ENCODE measurements around the gene NAGLU. TPM values are rescaled to one million over a fixed set of nuclear protein-coding genes. Genes with fewer than 3 reads are reported as not detected.

The NAGLU gene
- total and polyA plus RNA-seq, 2 of the 13 experiments (the other 11 are each of a cell fraction or from before 2014, with no cell fraction given), result 28.2 to 40.1 TPM

DNA sequence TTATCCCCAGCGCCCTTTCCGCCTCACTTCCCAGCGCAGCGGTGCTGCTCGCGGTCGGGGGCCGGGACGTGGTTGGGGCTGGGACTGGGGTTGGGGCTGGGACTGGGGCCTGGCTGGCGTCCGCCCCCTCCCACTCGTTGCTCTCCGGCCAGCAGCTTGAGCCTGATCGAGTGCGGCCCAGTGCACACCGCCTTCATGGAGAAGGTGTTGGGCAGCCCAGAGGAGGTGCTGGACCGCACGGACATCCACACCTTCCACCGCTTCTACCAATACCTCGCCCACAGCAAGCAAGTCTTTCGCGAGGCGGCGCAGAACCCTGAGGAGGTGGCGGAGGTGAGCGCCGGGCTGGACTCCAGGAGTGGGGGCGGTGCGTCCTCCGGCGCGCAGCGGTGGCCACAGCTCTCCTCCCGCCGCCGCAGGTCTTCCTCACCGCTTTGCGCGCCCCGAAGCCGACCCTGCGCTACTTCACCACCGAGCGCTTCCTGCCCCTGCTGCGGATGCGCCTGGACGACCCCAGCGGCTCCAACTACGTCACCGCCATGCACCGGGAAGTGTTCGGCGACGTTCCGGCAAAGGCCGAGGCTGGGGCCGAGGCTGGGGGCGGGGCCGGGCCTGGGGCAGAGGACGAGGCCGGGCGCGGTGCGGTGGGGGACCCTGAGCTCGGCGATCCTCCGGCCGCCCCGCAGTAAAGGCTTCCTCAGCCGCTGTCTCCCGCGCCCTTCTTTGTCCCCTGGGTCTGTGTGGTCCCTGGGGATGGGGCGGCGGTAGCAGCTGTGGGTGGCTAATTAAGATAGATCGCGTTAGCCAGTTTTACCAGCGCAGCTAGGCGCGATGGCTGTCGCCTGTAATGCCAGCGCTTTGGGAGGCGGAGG lies 18.4 kb downstream of the NAGLU start (continued):
- TF ChIP-seq, protein P1, sequence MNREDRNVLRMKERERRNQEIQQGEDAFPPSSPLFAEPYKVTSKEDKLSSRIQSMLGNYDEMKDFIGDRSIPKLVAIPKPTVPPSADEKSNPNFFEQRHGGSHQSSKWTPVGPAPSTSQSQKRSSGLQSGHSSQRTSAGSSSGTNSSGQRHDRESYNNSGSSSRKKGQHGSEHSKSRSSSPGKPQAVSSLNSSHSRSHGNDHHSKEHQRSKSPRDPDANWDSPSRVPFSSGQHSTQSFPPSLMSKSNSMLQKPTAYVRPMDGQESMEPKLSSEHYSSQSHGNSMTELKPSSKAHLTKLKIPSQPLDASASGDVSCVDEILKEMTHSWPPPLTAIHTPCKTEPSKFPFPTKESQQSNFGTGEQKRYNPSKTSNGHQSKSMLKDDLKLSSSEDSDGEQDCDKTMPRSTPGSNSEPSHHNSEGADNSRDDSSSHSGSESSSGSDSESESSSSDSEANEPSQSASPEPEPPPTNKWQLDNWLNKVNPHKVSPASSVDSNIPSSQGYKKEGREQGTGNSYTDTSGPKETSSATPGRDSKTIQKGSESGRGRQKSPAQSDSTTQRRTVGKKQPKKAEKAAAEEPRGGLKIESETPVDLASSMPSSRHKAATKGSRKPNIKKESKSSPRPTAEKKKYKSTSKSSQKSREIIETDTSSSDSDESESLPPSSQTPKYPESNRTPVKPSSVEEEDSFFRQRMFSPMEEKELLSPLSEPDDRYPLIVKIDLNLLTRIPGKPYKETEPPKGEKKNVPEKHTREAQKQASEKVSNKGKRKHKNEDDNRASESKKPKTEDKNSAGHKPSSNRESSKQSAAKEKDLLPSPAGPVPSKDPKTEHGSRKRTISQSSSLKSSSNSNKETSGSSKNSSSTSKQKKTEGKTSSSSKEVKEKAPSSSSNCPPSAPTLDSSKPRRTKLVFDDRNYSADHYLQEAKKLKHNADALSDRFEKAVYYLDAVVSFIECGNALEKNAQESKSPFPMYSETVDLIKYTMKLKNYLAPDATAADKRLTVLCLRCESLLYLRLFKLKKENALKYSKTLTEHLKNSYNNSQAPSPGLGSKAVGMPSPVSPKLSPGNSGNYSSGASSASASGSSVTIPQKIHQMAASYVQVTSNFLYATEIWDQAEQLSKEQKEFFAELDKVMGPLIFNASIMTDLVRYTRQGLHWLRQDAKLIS (CRISPR knock-in tag; IDR thresholded peaks at IDR 0.05), result 0 out of 2 replicates have a peak, but pooled peaks have one; percentile 73
- TF ChIP-seq RBM22 (optimal IDR thresholded peaks at IDR 0.05; ENCODE audit: low read length), result peak; percentile 56
- TF ChIP-seq NCOA5 (CRISPR knock-in tag; IDR thresholded peaks at IDR 0.05), result no peak
- TF ChIP-seq, protein P2, sequence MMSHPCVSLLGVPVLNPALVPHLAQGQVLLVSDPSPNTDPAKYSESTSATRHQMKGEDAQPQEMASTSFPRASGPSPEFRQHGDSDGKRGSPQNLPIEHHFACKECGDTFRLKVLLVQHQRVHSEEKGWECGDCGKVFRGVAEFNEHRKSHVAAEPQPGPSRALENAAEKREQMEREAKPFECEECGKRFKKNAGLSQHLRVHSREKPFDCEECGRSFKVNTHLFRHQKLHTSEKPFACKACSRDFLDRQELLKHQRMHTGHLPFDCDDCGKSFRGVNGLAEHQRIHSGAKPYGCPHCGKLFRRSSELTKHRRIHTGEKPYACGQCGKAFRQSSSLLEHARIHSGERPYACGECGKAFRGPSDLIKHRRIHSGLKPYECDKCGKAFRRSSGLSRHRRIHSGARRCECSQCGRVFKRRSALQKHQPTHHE (CRISPR knock-in tag; IDR thresholded peaks at IDR 0.05; ENCODE audit: borderline replicate concordance), result peak; percentile 100
- TF ChIP-seq, protein P3, sequence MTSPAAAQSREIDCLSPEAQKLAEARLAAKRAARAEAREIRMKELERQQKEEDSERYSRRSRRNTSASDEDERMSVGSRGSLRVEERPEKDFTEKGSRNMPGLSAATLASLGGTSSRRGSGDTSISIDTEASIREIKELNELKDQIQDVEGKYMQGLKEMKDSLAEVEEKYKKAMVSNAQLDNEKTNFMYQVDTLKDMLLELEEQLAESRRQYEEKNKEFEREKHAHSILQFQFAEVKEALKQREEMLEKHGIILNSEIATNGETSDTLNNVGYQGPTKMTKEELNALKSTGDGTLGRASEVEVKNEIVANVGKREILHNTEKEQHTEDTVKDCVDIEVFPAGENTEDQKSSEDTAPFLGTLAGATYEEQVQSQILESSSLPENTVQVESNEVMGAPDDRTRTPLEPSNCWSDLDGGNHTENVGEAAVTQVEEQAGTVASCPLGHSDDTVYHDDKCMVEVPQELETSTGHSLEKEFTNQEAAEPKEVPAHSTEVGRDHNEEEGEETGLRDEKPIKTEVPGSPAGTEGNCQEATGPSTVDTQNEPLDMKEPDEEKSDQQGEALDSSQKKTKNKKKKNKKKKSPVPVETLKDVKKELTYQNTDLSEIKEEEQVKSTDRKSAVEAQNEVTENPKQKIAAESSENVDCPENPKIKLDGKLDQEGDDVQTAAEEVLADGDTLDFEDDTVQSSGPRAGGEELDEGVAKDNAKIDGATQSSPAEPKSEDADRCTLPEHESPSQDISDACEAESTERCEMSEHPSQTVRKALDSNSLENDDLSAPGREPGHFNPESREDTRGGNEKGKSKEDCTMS (CRISPR knock-in tag; conservative IDR thresholded peaks at IDR 0.05), result peak; percentile 85; the same call in 1 of the 2 replicates
- no peak for TF ChIP-seq SOX13 (IDR thresholded peaks at IDR 0.05)
- peak in 1 of 2 experiments; percentile 61; a peak in 2 of 4 replicates for TF ChIP-seq SOX13 (CRISPR knock-in tag; conservative IDR thresholded peaks at IDR 0.05 in 1 of 2, IDR thresholded peaks at IDR 0.05 in 1 of 2)
- peak; percentile 97 for TF ChIP-seq ZNF546 (CRISPR knock-in tag; conservative IDR thresholded peaks at IDR 0.05)
- TF ChIP-seq, protein P4, sequence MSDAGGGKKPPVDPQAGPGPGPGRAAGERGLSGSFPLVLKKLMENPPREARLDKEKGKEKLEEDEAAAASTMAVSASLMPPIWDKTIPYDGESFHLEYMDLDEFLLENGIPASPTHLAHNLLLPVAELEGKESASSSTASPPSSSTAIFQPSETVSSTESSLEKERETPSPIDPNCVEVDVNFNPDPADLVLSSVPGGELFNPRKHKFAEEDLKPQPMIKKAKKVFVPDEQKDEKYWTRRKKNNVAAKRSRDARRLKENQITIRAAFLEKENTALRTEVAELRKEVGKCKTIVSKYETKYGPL (CRISPR knock-in tag; IDR thresholded peaks at IDR 0.05), result 0 out of 2 replicates have a peak, but pooled peaks have one; percentile 57
- peak; percentile 76; the same call in 1 of the 2 replicates for TF ChIP-seq MAZ (IDR thresholded peaks at IDR 0.05; ENCODE audit: borderline replicate concordance, low read depth, low read length)
- peak; percentile 97 for TF ChIP-seq MAZ (CRISPR knock-in tag; IDR thresholded peaks at IDR 0.05; ENCODE audit: low read depth)
- TF ChIP-seq, protein P5, sequence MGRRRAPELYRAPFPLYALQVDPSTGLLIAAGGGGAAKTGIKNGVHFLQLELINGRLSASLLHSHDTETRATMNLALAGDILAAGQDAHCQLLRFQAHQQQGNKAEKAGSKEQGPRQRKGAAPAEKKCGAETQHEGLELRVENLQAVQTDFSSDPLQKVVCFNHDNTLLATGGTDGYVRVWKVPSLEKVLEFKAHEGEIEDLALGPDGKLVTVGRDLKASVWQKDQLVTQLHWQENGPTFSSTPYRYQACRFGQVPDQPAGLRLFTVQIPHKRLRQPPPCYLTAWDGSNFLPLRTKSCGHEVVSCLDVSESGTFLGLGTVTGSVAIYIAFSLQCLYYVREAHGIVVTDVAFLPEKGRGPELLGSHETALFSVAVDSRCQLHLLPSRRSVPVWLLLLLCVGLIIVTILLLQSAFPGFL (CRISPR knock-in tag; IDR thresholded peaks at IDR 0.05), result 0 out of 2 replicates have a peak, but pooled peaks have one; percentile 44
- TF ChIP-seq CREB1 (IDR thresholded peaks at IDR 0.05), result peak; percentile 90
- TF ChIP-seq CREB1 (CRISPR knock-in tag; IDR thresholded peaks at IDR 0.05), result peak; percentile 92
- no peak for TF ChIP-seq ZNF24 (IDR thresholded peaks at IDR 0.05)
- TF ChIP-seq ZNF431 (CRISPR knock-in tag; IDR thresholded peaks at IDR 0.05; ENCODE audit: borderline replicate concordance, low read depth), result peak; percentile 78
- peak; percentile 91 for TF ChIP-seq ZNF235 (CRISPR knock-in tag; IDR thresholded peaks at IDR 0.05; ENCODE audit: borderline replicate concordance)
- no peak for TF ChIP-seq HNRNPUL1 (IDR thresholded peaks at IDR 0.05; ENCODE audit: low read depth, low read length)
- peak in 1 of 2 experiments; percentile 87; a peak in 1 of 4 replicates for TF ChIP-seq KLF16 (CRISPR knock-in tag; IDR thresholded peaks at IDR 0.05)

All from HepG2 (cell line).